IMR-90 (cell line): ENCODE measurements around the gene GOLGA1. TPM values are rescaled to one million over a fixed set of nuclear protein-coding genes. Genes with fewer than 3 reads are reported as not detected.

Experiments
- MAZ ChIP-seq: IDR thresholded peaks from 2 replicates; pipeline ENCODE4 v1.6.1; 2012; ENCODE audit warnings: low read depth, mild to moderate bottlenecking, low read length, improper control_type of control experiment, moderate library complexity, borderline replicate concordance
- RFX5 ChIP-seq: IDR thresholded peaks from 2 replicates; pipeline ENCODE4 v1.8.0; 2012; ENCODE audit warnings: low read depth, mild to moderate bottlenecking, low read length, moderate library complexity
- microRNA-seq, 2 experiments: library from miRNA; stranded (forward) in 1 of 2; unstranded in 1 of 2; fragments of 10-50 nt in 1 of 2; fragments of <30 nt in 1 of 2; gene quantifications in 1 of 2; microRNA quantifications in 1 of 2; one replicate each; pipeline versions ENCODE3 to v1.1.0; 2013 to 2020; ENCODE audit not compliant: insufficient read depth in 1 of 2, insufficient read length in 1 of 2, unreplicated experiment in 1 of 2
- polyA plus RNA-seq, 3 experiments: library from polyadenylated mRNA; depleted of rRNA; stranded (reverse); fragments of >200 nt; gene quantifications; 2 replicates each; pipeline ENCODE4 v1.2.3, GENCODE V29; 2012; ENCODE audit warnings: low replicate concordance in 1 of 3
- small RNA-seq, 5 experiments: library from RNA; depleted of rRNA; stranded (forward); fragments of <200 nt; gene quantifications; one replicate each; pipeline ENCODE3, GENCODE V24; 2012
- total RNA-seq: library from RNA; depleted of rRNA; stranded (reverse); fragments of >200 nt; gene quantifications from 2 replicates; pipeline ENCODE4 v1.2.3, GENCODE V29; 2012; rRNA removed

The GOLGA1 gene
- total and polyA plus RNA-seq, 2 of the 4 experiments (the other 2 are of a cell fraction), result 10.6 to 12.7 TPM

GRCh38 chr9:124828489-124829333, 112.2 kb downstream of the GOLGA1 start (continued):
- TF ChIP-seq RFX5, result no peak
- TF ChIP-seq MAZ, result no peak

Small RNA genes lying within 50 kb of the gene (microRNA-seq; reads per million reads assigned to microRNA genes)
- not detected for gene RNU4-82P (ENCODE audit: insufficient read depth, insufficient read length)

Small RNA genes lying within 50 kb of the gene (small RNA-seq; reads per million reads assigned to genes)
- gene RNU4-82P, result 0 to 1.2 (median 0) reads per million in 5 experiments

Other genes with a start within 250 kb of the GOLGA1 start
- 0.28 and 0.36 TPM in 2 replicates for gene NR6A1, start 169.8 kb downstream of the GOLGA1 start, total RNA-seq
- gene NR6A1, start 169.8 kb downstream of the GOLGA1 start, polyA plus RNA-seq (2012; rRNA removed), result 0.10 and 0.14 TPM in 2 replicates
- 1.4 and 2.0 TPM in 2 replicates for gene OLFML2A, start 163.9 kb downstream of the GOLGA1 start, total RNA-seq
- 4.7 and 5.9 TPM in 2 replicates for gene OLFML2A, start 163.9 kb downstream of the GOLGA1 start, polyA plus RNA-seq (2012; rRNA removed)
- not detected in 2 replicates for gene WDR38, start 87.6 kb downstream of the GOLGA1 start, total RNA-seq
- gene WDR38, start 87.6 kb downstream of the GOLGA1 start, polyA plus RNA-seq (2012; rRNA removed), result not detected in 2 replicates
- 881 and 1,151 TPM in 2 replicates for gene RPL35, start 79.1 kb downstream of the GOLGA1 start, total RNA-seq
- gene RPL35, start 79.1 kb downstream of the GOLGA1 start, polyA plus RNA-seq (2012; rRNA removed), result 1,650 and 1,735 TPM in 2 replicates
- gene ARPC5L, start 79.0 kb downstream of the GOLGA1 start, total RNA-seq, result 11.1 and 19.7 TPM in 2 replicates
- gene ARPC5L, start 79.0 kb downstream of the GOLGA1 start, polyA plus RNA-seq (2012; rRNA removed), result 53.8 and 57.4 TPM in 2 replicates
- 13.3 and 14.5 TPM in 2 replicates for gene SCAI, start 202.4 kb upstream of the GOLGA1 start, total RNA-seq
- gene SCAI, start 202.4 kb upstream of the GOLGA1 start, polyA plus RNA-seq (2012; rRNA removed), result 2.5 and 3.6 TPM in 2 replicates
- 15.4 and 27.5 TPM in 2 replicates for gene PPP6C, start 248.7 kb upstream of the GOLGA1 start, total RNA-seq
- 12.9 and 14.5 TPM in 2 replicates for gene PPP6C, start 248.7 kb upstream of the GOLGA1 start, polyA plus RNA-seq (2012; rRNA removed)